Transverse colon (tissue), 4 donors: ENCODE results near the gene CHD6. TPM values are rescaled to one million over a fixed set of nuclear protein-coding genes. Genes with fewer than 3 reads are reported as not detected.

Source experiments
- DNase-seq: peaks from one replicate; pipeline ENCODE4 v3.0.0-alpha.2; 2019
- H3K27ac ChIP-seq, 4 donors: fragments of 200-600 bp; sonication (generic); 2 replicates each; pipeline ENCODE4 v1.5.1; 2016 to 2018; ENCODE audit warnings: inconsistent platforms in 4 of 4
- H3K27me3 ChIP-seq: fragments of 200-600 bp; sonication (generic); 2 replicates; pipeline ENCODE4 v1.5.1; 2017; ENCODE audit warnings: inconsistent platforms
- H3K36me3 ChIP-seq, 4 donors: fragments of 200-600 bp; sonication (generic); 2 replicates each; pipeline ENCODE4 v1.5.1; 2017 to 2019; ENCODE audit warnings: inconsistent platforms in 4 of 4
- H3K4me1 ChIP-seq, 4 donors: fragments of 200-600 bp; sonication (generic); 2 replicates each; pipeline ENCODE4 v1.5.1; 2017 to 2020; ENCODE audit warnings: inconsistent platforms in 4 of 4
- H3K4me3 ChIP-seq, 4 donors: fragments of 200-600 bp; sonication (generic); 1 replicate in 1 of 4; 2 replicates in 3 of 4; pipeline versions ENCODE4 v1.5.1 to v1.6.1; 2017 to 2019; ENCODE audit warnings: inconsistent platforms in 4 of 4
- H3K9me3 ChIP-seq, 2 donors: fragments of 200-600 bp; sonication (generic); 2 replicates each; pipeline ENCODE4 v1.5.1; 2017 to 2019; ENCODE audit warnings: inconsistent platforms in 2 of 2
- EP300 ChIP-seq: sonication (generic); formaldehyde crosslinking; IDR thresholded peaks from one replicate; pipeline ENCODE4 v1.6.1; 2017; ENCODE audit warnings: antibody characterized with exemption, low read depth
- POLR2A ChIP-seq: fragments of 450-650 bp; IDR thresholded peaks from one replicate; pipeline ENCODE4 v1.6.1; 2016; ENCODE audit warnings: antibody characterized with exemption, mild to moderate bottlenecking, moderate library complexity
- POLR2AphosphoS5 ChIP-seq, 3 donors: sonication (generic); formaldehyde crosslinking; IDR thresholded peaks; one replicate each; pipeline ENCODE4 v1.6.1; 2016; ENCODE audit warnings: antibody characterized with exemption in 3 of 3
- WGBS, 2 donors: methylation state at CpG; one replicate each; pipeline ENCODE4 v1.1.5; 2018; ENCODE audit warnings: low coverage in 1 of 2; 5-methylcytosine and 5-hydroxymethylcytosine counted together
- in situ Hi-C, 4 donors: fragments of 200-750 bp; cut with MboI; loops; one replicate each; pipeline versions ENCODE4 v1.15.0 to v1.15.1; 2017; ENCODE audit warnings: low sequenced_read_pairs in 3 of 4, low pct_ligation_motif_present in 1 of 4, low pct_unique_long_range_greater_than_20kb in 1 of 4
- intact Hi-C: fragments of 100-400 bp; cut with DNase I; formaldehyde crosslinking; loops from one replicate; pipeline ENCODE4 v1.15.1; 2023; ENCODE audit warnings: low total_unique reads
- total RNA-seq, 4 donors: library from RNA; depleted of rRNA; stranded (reverse); fragments of >200 nt; gene quantifications; one replicate each; pipeline ENCODE4 v1.1.0, GENCODE V29; 2016
- TF ChIP-seq, protein P1 (sequence below), 5 experiments: fragments of 200-600 bp in 3 of 5; fragments of 450-650 bp in 2 of 5; sonication (generic) in 3 of 5; IDR thresholded peaks; 1 replicate in 2 of 5; 2 replicates in 3 of 5; pipeline ENCODE4 v1.5.1; 2016 to 2017; ENCODE audit warnings: antibody characterized with exemption in 5 of 5, inconsistent platforms in 3 of 5, mild to moderate bottlenecking in 2 of 5, moderate library complexity in 1 of 5

CHD6 gene
- total RNA-seq, 4 donors from 2014 or later = 27.3 to 42.1 (median 27.9) TPM

DNA sequence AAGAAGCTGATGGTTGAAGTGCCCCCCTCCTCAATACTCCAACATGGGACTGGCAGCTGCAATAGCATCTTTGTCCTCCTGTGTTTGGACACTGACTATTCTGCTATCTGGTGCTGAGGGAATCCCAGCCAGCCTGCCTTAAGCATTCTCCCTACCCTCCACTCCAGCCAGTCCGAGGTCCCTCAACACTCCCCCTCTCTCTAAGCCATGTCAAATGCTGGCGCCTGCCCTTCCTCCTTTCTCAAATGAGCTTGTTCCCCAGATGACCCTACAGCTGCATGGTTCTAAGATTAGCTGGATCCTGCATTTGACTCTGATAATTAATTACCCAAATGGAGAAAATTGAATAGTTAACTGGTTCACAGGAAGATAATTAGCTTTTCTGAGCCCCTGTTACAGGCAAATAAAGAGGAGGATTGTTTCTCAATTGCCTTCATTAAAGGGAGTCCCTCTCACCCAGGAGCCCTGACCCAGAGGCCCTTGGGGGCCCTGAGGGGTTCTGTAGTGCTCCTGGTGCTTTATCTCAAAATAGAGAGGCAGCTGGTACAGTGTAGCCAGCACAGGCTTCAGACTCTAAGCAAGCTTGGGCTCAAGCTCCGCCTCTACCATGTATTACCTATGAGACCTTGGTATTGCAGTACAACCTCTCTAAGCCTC, 37.9 kb upstream of the CHD6 start:
- TF ChIP-seq, protein P1, sequence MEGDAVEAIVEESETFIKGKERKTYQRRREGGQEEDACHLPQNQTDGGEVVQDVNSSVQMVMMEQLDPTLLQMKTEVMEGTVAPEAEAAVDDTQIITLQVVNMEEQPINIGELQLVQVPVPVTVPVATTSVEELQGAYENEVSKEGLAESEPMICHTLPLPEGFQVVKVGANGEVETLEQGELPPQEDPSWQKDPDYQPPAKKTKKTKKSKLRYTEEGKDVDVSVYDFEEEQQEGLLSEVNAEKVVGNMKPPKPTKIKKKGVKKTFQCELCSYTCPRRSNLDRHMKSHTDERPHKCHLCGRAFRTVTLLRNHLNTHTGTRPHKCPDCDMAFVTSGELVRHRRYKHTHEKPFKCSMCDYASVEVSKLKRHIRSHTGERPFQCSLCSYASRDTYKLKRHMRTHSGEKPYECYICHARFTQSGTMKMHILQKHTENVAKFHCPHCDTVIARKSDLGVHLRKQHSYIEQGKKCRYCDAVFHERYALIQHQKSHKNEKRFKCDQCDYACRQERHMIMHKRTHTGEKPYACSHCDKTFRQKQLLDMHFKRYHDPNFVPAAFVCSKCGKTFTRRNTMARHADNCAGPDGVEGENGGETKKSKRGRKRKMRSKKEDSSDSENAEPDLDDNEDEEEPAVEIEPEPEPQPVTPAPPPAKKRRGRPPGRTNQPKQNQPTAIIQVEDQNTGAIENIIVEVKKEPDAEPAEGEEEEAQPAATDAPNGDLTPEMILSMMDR (IDR thresholded peaks at IDR 0.05) = no peak
- no peak for TF ChIP-seq EP300
- TF ChIP-seq POLR2AphosphoS5 (IDR thresholded peaks at IDR 0.05) = no peak
- TF ChIP-seq POLR2A = no peak
- intact Hi-C loops = no loop called here
- Histone ChIP-seq H3K27ac (no peak overlapping the region), H3K36me3 (no peaks in the 10 kb centered on the region), H3K9me3 (no peaks in the 10 kb centered on the region), H3K4me3 (no peak overlapping the region), H3K4me1 (peaks cover 0 to 6% (median under 1%) of the 10 kb centered on the region in 4 donors), H3K27me3 (no peaks in the 10 kb centered on the region)
- DNase-seq = no peak
- WGBS, 2 donors = 78 to 82% methylated on average over 2 to 3 of the region's 3 CpGs
- in situ Hi-C loops = no loop called here

DNA sequence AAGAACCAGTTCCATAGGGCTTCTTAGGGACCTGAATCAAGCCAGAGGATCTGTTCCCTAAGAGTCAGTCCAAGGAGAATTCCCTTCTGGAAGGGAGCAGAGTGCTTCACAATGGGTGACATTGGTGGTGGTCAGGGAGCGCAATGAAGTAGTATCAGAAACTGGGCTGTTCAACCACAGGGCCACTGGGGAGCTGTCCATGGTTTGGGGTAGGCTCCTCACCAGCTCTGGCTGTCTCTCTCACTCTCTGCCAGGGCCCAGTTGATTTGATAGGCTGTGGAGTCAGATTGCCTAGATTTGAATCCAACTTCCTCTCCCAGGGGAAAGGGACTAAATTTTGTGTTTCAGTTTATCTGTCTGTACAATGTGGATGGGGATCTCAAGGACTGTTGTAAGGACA, 36.7 kb upstream of the CHD6 start:
- no peaks in the 10 kb centered on the region for H3K27me3 ChIP-seq
- no peak for DNase-seq
- H3K36me3 ChIP-seq = no peaks in the 10 kb centered on the region
- H3K4me1 ChIP-seq = peaks cover 2 to 12% (median 6%) of the 10 kb centered on the region in 4 donors
- 81% methylated on average over 1 of the region's 1 CpG; no CpG with 5 or more reads in 1 of the 2 donors for WGBS, 2 donors
- H3K4me3 ChIP-seq = no peak overlapping the region
- intact Hi-C loops = loop anchor here (5.0 kb wide), 1 partner anchor 1297 kb away; no protein-coding TSS in a partner anchor
- no peaks in the 10 kb centered on the region for H3K9me3 ChIP-seq
- in situ Hi-C loops = no loop called here
- no peak overlapping the region for H3K27ac ChIP-seq
- TF ChIP-seq, protein P1 (IDR thresholded peaks at IDR 0.05) = no peak
- TF ChIP-seq EP300 = no peak
- no peak for TF ChIP-seq POLR2A
- TF ChIP-seq POLR2AphosphoS5 (IDR thresholded peaks at IDR 0.05) = no peak

DNA sequence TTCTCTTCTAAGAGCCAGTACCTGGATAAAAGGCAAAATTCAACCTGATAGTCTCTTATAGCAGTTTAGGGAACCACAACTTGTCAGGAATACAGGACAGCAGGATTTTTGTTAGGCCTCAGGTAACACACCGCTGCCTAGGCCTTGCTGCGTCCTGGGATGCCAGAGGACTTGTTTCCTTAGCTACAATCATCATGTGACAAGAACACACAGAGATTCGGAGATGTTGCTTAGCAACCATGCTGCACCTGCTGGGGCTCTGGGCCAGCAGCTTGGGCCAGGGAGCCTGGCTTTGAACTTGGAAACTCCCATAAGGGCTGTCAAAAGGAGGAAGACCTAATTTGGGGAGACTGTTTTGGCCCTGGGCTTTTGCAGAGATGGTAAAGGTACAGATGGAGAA, 36.1 kb upstream of the CHD6 start:
- no peaks in the 10 kb centered on the region for H3K36me3 ChIP-seq
- H3K4me3 ChIP-seq = no peak overlapping the region
- no peak overlapping the region for H3K27ac ChIP-seq
- TF ChIP-seq POLR2A (no peak), EP300 (no peak), POLR2AphosphoS5 (IDR thresholded peaks at IDR 0.05) (no peak)
- TF ChIP-seq, protein P1 (IDR thresholded peaks at IDR 0.05) = no peak
- no peak for DNase-seq
- intact Hi-C loops = loop anchor here (5.0 kb wide), 1 partner anchor 1298 kb away; no protein-coding TSS in a partner anchor
- no peaks in the 10 kb centered on the region for H3K9me3 ChIP-seq
- 63% methylated on average over 3 of the region's 3 CpGs; no CpG with 5 or more reads in 1 of the 2 donors for WGBS, 2 donors
- peaks cover 3 to 15% (median 11%) of the 10 kb centered on the region in 4 donors for H3K4me1 ChIP-seq
- no peaks in the 10 kb centered on the region for H3K27me3 ChIP-seq
- in situ Hi-C loops = no loop called here

DNA sequence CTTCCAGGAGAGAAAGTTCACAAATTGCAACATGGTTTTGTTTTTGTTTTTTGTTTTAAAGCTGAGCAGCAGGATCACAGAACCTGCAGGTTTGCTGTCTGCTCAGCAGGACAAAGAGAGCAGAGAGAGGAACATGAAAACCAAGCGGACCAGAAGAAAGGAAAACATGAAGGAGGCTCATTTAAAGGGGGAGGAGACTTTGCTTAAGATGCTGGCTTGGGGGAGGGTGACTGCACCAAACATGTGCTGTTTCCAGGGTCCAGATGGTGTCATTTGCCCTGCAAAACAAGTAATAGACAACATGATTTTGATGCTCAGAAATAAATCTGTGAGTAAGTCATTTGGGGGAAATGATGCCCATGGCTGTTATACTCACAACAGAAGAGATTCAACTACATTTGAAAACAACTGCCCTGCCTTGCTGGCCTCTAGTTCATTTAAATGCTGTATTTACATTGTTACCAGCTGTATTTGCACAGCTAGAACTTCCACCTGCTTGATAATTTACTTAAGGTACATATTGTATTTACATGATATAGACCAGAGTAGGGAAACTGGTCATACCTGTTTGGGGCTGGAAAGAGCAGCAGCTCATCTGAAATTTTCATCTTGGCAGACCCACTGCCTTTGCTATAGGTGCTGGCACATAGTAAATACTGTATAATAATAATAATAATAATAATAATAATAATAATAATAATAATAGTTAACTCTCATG, 32.2 kb upstream of the CHD6 start:
- Histone ChIP-seq H3K9me3 (no peaks in the 10 kb centered on the region), H3K4me1 (peaks cover 3 to 15% (median 11%) of the 10 kb centered on the region in 4 donors), H3K27me3 (no peaks in the 10 kb centered on the region), H3K27ac (peak overlapping the region; percentile 43 to 76 (median 63)), H3K36me3 (no peaks in the 10 kb centered on the region), H3K4me3 (no peak overlapping the region)
- TF ChIP-seq EP300 (peak; percentile 53), POLR2AphosphoS5 (IDR thresholded peaks at IDR 0.05) (peak; percentile 21 to 85 (median 85))
- TF ChIP-seq, protein P1 (IDR thresholded peaks at IDR 0.05) = no peak
- DNase-seq = peak; percentile 55
- WGBS, 2 donors = 30 to 33% methylated on average over 1 of the region's 1 CpG
- intact Hi-C loops = loop anchor here (5.0 kb wide), 1 partner anchor 1302 kb away; no protein-coding TSS in a partner anchor
- in situ Hi-C loops = no loop called here
